ENCODE results near the gene DNAJC8.
A peak's percentile ranks its signal among the peaks of the same experiment; 100 is the strongest.

DNAJC8 gene

GRCh38 chr1:28232558-28233263, at the start of gene DNAJC8:
Gene DNAJC8 (minus strand): TSS chr1:28233029. CDS start chr1:28232998, 31 bp downstream.
- DNase-seq, result peak; percentile 94

GRCh38 chr1:28281608-28282425, 49.0 kb upstream of the DNAJC8 start:
- DNase-seq, result no peak

- peak; percentile 48 for DNase-seq
Observed at GRCh38 chr1:28280977-28281381, 48.1 kb upstream of the DNAJC8 start.

- DNase-seq, result no peak
Observed at GRCh38 chr1:28280501-28280900, 47.7 kb upstream of the DNAJC8 start.

- no peak for DNase-seq
Observed at GRCh38 chr1:28279721-28280120, 46.9 kb upstream of the DNAJC8 start.

GRCh38 chr1:28278763-28279162, 45.9 kb upstream of the DNAJC8 start:
- no peak for DNase-seq

GRCh38 chr1:28273216-28273860, 40.5 kb upstream of the DNAJC8 start:
- DNase-seq, result no peak

GRCh38 chr1:28272215-28272852, 39.5 kb upstream of the DNAJC8 start:
- no peak for DNase-seq

GRCh38 chr1:28269529-28269928, 36.7 kb upstream of the DNAJC8 start:
- DNase-seq, result no peak

GRCh38 chr1:28267633-28268032, 34.8 kb upstream of the DNAJC8 start:
- DNase-seq, result no peak

- no peak for DNase-seq
Observed at GRCh38 chr1:28266920-28267322, 34.1 kb upstream of the DNAJC8 start.

GRCh38 chr1:28265577-28265976, 32.7 kb upstream of the DNAJC8 start:
- DNase-seq, result no peak

- no peak for DNase-seq
Observed at GRCh38 chr1:28264897-28265296, 32.1 kb upstream of the DNAJC8 start.

- no peak for DNase-seq
Observed at GRCh38 chr1:28260803-28261174, 28.0 kb upstream of the DNAJC8 start.

GRCh38 chr1:28259934-28260802, 27.3 kb upstream of the DNAJC8 start:
- DNase-seq, result peak; percentile 60

GRCh38 chr1:28259252-28259933, 26.6 kb upstream of the DNAJC8 start, which contains the start of gene SESN2:
Gene SESN2 (plus strand): TSS chr1:28259518. CDS start chr1:28259848, 330 bp downstream.
- DNase-seq, result peak; percentile 100

GRCh38 chr1:28258628-28259251, 25.9 kb upstream of the DNAJC8 start:
- DNase-seq, result peak; percentile 48

GRCh38 chr1:28257736-28258135, 24.9 kb upstream of the DNAJC8 start:
- DNase-seq, result no peak

- no peak for DNase-seq
Observed at GRCh38 chr1:28256197-28256827, 23.5 kb upstream of the DNAJC8 start.

GRCh38 chr1:28249866-28250295, 17.1 kb upstream of the DNAJC8 start:
- DNase-seq, result no peak
